Measurements from ENCODE around the gene PRRG4.

PRRG4 gene

GRCh38 chr11:32829157-32829679 lies 509 bp upstream of the PRRG4 start:
- no peak for DNase-seq (ENCODE audit: extremely low read depth, low read depth)
- no peak for TF ChIP-seq CTCF (IDR thresholded peaks at IDR 0.05; ENCODE audit: low read depth, low read length, missing control alignments)
- peak overlapping the region; percentile 38 for H3K4me3 ChIP-seq (replicated peaks; ENCODE audit: low read depth, low read length)

DNA sequence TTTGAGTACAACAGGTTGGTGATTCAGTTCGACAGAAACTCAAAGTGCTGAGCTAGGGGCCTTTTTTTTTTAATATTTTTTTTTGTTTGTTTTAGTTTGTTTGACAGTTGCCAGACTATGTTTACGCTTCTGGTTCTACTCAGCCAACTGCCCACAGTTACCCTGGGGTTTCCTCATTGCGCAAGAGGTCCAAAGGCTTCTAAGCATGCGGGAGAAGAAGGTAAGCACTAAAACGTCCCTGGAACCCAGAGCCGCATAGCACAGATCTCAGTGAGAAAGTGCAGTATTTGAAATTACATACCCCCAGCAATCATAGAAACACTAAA lies 649 bp downstream of the PRRG4 start:
- no peak for TF ChIP-seq CTCF (IDR thresholded peaks at IDR 0.05; ENCODE audit: low read depth, low read length, missing control alignments)
- DNase-seq (ENCODE audit: extremely low read depth, low read depth), result no peak
- peak overlapping the region; percentile 38; the same call in 1 of the 2 replicates for H3K4me3 ChIP-seq (replicated peaks; ENCODE audit: low read depth, low read length)

GRCh38 chr11:32830796-32831195 lies 1.1 kb downstream of the PRRG4 start:
- TF ChIP-seq CTCF (IDR thresholded peaks at IDR 0.05; ENCODE audit: low read depth, low read length, missing control alignments), result no peak
- no peak for DNase-seq (ENCODE audit: extremely low read depth, low read depth)

DNA sequence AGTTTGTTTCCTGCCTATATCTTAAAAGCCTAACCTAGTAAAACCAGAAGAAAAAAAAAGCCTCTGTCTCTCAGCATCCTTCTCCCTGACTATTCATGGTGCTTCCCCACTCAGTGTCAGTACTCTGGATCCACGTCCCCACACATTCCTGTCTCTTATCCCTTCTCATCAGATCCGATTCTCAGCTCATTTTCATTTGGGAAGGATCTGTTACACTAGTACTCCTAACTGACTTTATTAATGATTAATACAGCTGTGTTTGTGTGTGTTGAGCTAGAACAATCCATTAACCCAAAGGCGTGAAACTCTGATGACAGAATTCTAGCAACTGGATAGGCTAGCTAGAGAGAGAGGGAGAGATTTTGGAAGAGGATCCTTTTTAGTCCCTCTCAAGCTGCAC lies 1.5 kb downstream of the PRRG4 start:
- TF ChIP-seq CTCF (IDR thresholded peaks at IDR 0.05; ENCODE audit: low read depth, low read length, missing control alignments), result no peak
- DNase-seq (ENCODE audit: extremely low read depth, low read depth), result no peak
- H3K4me3 ChIP-seq (replicated peaks; ENCODE audit: low read depth, low read length), result no peak overlapping the region

More at GRCh38 chr11:32830796-32831195, 1.1 kb downstream of the PRRG4 start:
- H3K4me3 ChIP-seq (replicated peaks; ENCODE audit: low read depth, low read length), result no peak overlapping the region

DNA sequence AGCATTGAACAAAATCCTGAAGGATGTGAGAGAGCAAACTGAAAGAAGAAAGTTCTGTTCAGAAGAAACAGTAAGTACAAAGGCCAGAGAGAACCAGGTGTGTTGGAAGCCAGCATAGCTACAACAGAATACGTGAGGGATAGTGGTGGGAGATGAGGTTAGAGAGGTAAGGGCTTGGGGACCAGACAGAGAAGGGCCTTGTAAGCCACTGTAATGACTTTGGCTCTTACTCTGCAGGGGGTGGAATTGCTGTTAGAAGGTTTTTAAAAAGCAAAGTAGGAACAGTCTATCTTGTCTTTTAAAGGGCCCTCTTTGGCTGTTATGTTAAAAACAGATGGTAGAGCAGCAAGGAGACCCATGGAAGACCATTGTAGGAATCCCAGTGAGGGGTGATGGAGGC lies 4.2 kb downstream of the PRRG4 start:
- TF ChIP-seq CTCF (IDR thresholded peaks at IDR 0.05; ENCODE audit: low read depth, low read length, missing control alignments), result no peak
- H3K4me3 ChIP-seq (replicated peaks; ENCODE audit: low read depth, low read length), result no peak overlapping the region
- no peak for DNase-seq (ENCODE audit: extremely low read depth, low read depth)

DNA sequence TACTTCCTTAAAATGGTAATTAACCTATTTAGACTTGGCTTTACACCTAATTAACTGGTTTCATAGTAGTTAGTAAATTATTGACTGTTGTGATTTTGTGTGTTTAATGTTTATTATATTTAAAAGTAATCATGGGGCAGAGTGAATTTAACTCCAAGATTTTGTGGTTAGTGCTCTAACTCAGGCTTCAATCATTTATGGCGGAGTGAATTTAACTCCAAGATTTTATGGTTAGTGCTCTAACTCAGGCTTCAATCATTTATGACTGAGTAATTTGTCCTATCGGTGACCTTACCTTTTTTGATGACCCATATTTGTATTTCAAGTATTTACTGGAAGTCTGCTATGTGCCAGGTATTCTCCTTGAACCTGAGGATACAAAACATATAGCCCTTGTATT lies 7.2 kb downstream of the PRRG4 start:
- H3K4me3 ChIP-seq (replicated peaks; ENCODE audit: low read depth, low read length), result no peak overlapping the region
- TF ChIP-seq CTCF (IDR thresholded peaks at IDR 0.05; ENCODE audit: low read depth, low read length, missing control alignments), result no peak
- DNase-seq (ENCODE audit: extremely low read depth, low read depth), result no peak
